Activated T-helper 1 cell treated with anti-CD3 and anti-CD28 coated beads, Interleukin-2, amount 50 U/mL, for 16 hours (primary cell): ENCODE measurements around the gene TMEM212.
"Not testable (repeated sequence)": the region's sequence is repeated elsewhere in the genome, so short reads cannot be mapped to it uniquely, and the experiment has no call there.

Source experiments
- DNase-seq, 2 donors: peaks; one replicate each; pipeline ENCODE4 v3.0.0-alpha.2; 2020; ENCODE audit warnings: low read depth in 1 of 2, low spot score in 1 of 2

TMEM212 gene

GRCh38 chr3:171812811-171813210 is 30.3 kb upstream of the TMEM212 start:
- DNase-seq: no peak

GRCh38 chr3:171813278-171813896 is 29.8 kb upstream of the TMEM212 start:
- no peak for DNase-seq

DNA sequence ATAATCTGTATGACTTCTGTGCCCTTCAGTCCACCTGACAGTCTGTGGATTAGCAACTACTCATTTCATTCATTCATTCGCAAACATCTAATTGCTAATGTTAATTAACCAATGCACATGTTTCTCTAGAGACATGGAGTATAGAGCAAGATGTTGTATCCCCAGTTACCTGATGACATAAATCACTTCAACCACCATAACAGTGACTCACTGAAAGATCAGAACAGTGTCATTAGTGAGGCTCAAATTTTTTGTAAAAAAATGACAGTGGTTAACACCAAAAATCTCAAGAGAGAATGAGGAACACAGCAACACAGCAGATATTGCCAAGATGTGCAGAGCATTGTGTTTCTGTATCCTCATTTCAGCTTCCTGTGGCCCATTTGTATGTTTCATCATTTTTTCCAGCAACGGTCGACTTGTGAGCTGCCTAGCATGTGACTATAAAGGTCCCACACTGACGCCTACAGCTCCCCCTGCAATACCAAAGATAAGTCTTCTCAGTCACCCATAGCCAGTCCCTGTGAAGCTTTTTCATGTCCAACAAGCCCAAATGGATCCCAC is 29.2 kb upstream of the TMEM212 start:
- DNase-seq: no peak

- not testable (repeated sequence) for DNase-seq
These were observed 28.5 kb upstream of the TMEM212 start for GRCh38 chr3:171814662-171815061.

DNA sequence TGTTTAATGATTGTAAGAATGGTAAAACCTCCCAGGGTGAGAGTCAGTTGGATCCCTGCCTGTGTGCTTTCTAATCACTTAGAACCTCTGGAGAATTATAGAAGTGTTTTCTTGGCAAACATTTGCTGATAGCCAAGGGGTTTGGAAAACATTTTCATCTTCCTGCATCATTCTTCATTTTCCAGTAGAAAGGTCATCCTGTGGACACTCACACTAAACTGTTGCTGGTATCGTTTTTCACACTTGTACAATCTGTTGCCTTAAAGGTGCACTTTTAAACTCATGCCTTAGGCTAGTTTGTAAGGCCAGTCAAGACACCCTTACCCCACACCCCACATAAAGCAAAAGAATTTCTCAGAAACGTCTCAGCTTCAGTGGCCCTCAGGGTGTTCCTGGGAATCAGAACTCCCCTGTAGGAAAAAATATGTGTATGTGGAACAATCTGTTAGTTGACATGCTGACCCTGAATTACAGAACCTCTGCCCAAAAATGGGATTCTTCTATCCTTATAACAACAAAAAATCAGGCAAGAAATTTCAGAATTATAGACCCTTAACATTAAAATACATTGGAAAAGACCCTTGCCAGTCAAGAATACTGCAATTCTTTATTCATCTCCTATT is 27.1 kb upstream of the TMEM212 start:
- DNase-seq: no peak

DNA sequence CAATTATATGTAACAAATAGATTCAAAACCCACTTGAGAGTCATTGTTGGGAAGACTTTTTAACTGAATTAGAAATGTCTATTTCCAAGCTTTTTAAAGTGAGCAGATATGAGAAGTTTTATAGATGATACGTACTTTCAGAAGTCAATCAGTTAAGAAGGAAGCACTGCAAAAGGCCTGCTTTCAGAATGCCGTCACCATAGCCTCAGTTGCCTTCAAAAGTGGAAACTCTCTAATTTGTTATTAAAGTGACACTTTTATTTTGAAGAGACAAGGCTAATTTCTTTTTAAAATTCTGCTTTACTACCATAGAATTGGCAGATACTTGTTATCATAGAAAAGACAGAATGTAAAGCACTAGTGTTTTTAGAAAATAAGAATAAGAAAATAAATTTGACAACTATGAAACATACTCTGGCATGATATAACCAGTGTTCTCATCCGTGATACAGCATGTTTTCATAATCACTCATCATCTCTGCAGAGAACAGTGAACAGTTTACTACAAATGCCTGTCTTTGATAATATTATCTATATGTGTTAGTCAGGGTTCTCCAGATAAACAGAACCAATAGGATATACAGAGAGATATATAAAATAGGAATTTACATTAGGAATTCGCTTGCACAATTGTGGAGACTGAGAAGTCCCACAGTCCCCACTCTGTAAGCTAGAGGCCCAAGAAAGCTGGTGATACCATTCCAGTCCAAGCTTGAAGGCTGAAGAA is 25.9 kb upstream of the TMEM212 start:
- DNase-seq: no peak

- DNase-seq: no peak
These were observed 22.1 kb upstream of the TMEM212 start for GRCh38 chr3:171821044-171821443.

- no peak for DNase-seq
These were observed 21.3 kb upstream of the TMEM212 start for GRCh38 chr3:171821778-171822358.

DNA sequence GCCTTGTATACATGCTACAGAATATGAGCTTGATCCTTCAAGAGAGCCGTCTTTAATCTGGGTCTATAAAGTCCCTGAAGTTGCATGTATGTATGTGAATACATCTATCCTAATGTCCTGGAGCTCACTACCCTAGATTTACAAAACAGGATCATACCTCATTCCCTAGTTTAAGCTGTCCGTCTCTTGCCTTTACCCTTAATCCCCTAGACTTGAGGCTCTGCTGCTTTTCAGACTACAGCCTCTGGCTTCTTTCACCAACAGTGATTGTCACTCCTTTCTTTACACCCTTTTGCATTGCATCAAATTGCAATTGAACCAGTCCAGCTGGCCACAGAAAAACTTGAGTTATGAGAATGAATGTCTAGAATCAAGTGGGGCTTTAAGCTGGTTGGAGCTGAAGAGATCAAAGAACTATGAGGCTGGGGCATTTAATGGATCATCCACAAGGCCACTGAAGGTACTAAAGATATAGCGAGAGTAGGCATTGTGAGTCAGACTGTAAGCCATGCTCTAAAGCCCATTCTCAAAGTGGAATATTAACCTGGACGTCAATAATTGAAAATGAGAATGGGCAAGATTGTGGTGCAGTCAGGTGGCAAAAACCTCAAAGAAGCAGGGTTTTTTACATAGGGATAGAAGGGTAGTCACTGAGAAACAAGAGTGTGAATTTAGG is 20.6 kb upstream of the TMEM212 start:
- no peak for DNase-seq

DNA sequence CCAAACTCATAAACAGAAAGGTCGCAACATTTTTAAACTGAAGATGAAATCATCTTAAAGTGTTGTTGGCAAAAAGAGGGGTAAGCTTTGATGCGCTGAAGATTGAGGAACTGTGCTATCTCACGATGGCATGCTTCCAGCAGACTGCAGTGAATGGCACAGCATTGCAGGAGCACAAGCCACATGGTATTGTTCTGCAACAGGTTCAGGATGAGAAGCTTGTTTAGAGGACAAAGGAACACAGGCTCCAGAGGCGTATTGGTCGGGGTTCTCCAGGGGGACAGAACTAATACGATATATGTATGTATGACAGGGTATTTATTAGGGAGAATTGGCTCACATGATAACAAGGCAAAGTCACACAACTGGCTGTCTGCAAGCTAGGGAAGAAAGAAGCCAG is 19.0 kb upstream of the TMEM212 start:
- DNase-seq: no peak

DNA sequence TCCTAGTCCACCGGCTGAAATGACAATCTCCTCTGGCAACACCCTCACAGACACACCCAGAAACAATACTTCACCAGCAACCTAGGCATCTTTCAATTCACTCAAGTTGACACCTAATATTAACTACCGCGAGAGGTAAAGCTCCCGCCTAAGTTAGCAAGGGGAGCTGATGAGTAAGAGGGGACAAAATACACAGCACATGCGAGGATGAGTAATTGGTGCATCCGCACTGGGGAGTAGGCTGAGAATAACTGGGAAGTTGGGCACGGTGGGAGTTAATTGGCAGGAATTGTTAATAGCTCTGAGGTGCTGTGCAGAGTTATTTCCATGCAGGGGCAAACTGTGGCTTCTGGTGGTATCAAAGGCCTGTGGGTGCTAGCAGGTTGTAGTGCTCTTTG is 18.3 kb upstream of the TMEM212 start:
- DNase-seq: no peak

DNA sequence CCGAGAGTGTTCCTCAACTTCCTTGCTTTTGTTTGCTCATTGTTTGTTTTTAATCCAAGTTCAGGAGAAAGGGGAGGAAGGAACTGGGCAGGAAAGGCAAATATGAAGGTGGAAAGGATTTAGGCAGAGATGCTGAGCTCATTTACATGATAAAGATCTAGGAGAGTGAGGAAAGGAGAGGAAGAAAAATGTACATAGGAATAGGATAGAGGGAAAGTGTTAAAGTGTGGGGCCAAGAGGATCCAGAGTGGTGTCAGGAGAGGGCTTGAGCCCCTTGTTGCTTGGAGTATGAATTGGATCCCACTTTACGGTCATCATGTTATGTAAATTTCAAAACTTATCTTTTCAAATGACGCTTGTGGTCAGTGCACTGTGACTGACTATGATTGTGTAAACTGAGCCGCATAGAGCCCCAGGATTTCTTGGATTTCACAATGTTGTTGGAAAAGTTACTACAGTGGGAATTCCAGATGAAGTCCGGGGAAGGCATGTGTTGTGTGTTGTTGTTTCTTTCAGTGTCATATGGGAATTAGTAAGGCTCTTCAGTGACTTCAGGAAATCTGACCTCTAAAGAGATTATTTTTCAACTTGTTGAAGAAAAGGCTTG is 17.8 kb upstream of the TMEM212 start:
- DNase-seq: no peak

- DNase-seq: no peak
These were observed 15.8 kb upstream of the TMEM212 start for GRCh38 chr3:171827385-171827784.

DNA sequence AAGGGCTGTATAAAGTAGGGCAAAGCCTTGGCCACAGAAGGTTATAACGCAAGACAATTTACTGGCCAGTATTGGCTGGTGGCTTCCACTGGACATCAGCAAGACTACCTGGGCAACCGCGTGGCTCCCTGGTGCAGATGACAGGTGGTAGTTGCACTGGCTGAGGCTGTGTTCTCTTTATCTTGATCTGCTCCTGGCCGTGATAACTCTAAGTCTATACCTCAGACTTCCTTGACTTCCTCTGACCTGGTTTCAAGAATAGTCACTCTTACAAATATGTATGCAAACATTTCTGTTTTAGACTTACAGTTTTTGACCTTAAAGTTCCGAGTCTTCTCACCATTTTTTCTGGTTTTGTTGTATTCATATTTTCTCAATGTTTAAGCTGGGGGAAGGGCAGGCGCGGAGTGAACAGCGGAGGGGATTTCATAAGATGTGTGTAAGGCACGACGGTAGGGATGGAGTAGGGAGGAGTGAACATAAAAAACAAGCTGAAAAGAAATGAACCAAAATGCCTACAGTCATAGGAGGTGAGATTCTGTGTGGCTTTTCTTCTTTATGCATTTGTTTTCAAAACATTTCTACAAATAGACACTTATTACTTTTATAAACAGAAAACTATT is 15.2 kb upstream of the TMEM212 start:
- no peak for DNase-seq

- no peak for DNase-seq
These were observed 14.0 kb upstream of the TMEM212 start for GRCh38 chr3:171828902-171829770.

GRCh38 chr3:171829841-171830517 is 13.2 kb upstream of the TMEM212 start:
- DNase-seq: no peak

DNA sequence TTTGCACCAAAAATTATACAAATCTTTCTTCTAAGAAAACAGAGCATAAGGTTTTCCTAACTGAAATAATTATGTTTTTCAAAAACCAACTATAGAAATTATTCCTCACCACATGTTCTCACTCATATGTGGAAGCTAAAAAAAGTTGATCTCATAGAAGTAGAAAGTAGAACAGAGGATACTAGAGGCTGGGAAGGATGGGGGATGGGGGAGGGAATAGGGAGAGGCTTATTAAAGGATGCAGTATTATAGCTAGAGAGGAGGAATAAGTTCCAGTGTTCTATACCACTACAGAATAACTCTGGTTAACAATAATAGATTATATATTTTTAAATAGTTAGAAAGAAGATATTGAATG is 12.7 kb upstream of the TMEM212 start:
- no peak for DNase-seq

DNA sequence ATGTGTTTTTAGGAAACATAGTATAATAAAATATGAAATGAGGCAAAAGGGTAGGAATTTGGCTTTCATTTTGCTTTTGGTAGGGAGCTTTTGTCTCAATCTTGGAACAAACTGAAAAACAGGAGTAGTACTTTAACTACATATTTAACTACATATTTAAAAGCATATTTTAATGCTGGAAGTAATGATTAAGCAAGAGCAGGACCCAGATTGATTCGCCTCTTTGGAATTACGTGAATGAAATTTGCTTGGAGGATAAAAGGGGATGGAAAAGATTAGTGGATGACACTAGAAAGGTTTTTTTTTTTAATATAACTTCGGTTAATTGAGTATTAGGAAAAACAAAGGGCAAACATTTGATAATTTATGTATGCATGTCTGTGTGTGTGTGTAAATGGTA is 11.2 kb upstream of the TMEM212 start:
- DNase-seq: no peak

DNA sequence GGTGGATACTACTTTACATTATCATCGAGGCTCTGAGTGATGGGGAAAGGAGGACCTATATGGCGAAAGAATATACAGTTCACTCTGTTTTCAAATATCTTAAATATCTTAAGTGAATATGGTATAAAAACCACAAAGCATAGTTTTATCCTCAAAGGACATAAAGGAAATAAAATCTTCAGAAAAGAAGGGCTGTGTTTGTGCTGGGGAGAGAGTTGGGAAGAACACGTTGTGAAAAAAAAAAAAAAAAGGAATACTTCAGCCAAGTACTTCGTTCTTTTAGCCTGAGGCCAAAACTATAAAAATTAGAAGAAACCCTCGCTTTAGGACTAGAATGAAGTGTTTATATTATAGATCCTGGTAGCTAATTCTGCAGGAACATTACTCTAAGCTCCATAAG is 10.2 kb upstream of the TMEM212 start:
- no peak for DNase-seq
